Left renal pelvis (tissue), 4 donors: ENCODE results near the gene UCK2. TPM values are rescaled to one million over a fixed set of nuclear protein-coding genes. Genes with fewer than 3 reads are reported as not detected.

Experiments
- polyA plus RNA-seq, 4 donors: library from polyadenylated mRNA; unstranded; fragments of 120-200 nt; gene quantifications; one replicate each; pipeline ENCODE4 v1.2.1, GENCODE V29; 2013; ENCODE audit not compliant: insufficient read length in 4 of 4

Gene UCK2
- polyA plus RNA-seq, 4 donors = 16.0 to 25.0 (median 22.6) TPM

Other genes starting within 250 kb of the UCK2 start
- 100 to 1,000 TPM; 125 to 203 (median 192) TPM for gene MGST3, start 196.4 kb upstream of the UCK2 start, polyA plus RNA-seq
- 100 to 1,000 TPM in 3 of 4 donors, 10 to 100 TPM in 1; 73.9 to 134 (median 108) TPM for gene ALDH9A1, start 129.1 kb upstream of the UCK2 start, polyA plus RNA-seq
- gene TMCO1, start 58.7 kb upstream of the UCK2 start, polyA plus RNA-seq = 100 to 1,000 TPM; 104 to 192 (median 160) TPM